Breast epithelium (tissue), 3 donors: ENCODE measurements around the gene HRH3.

Source experiments
- POLR2A ChIP-seq: fragments of 450-650 bp; IDR thresholded peaks from one replicate; pipeline ENCODE4 v1.6.1; 2016; ENCODE audit warnings: antibody characterized with exemption, mild to moderate bottlenecking, moderate library complexity
- POLR2AphosphoS5 ChIP-seq, 3 donors: sonication (generic); formaldehyde crosslinking; IDR thresholded peaks; one replicate each; pipeline ENCODE4 v1.6.1; 2017; ENCODE audit warnings: antibody characterized with exemption in 3 of 3
- TF ChIP-seq, protein P1 (sequence below), 3 donors: fragments of 450-650 bp; IDR thresholded peaks; one replicate each; pipeline ENCODE4 v1.5.1; 2016 to 2017; ENCODE audit warnings: antibody characterized with exemption in 3 of 3, mild to moderate bottlenecking in 3 of 3, moderate library complexity in 3 of 3

DNA sequence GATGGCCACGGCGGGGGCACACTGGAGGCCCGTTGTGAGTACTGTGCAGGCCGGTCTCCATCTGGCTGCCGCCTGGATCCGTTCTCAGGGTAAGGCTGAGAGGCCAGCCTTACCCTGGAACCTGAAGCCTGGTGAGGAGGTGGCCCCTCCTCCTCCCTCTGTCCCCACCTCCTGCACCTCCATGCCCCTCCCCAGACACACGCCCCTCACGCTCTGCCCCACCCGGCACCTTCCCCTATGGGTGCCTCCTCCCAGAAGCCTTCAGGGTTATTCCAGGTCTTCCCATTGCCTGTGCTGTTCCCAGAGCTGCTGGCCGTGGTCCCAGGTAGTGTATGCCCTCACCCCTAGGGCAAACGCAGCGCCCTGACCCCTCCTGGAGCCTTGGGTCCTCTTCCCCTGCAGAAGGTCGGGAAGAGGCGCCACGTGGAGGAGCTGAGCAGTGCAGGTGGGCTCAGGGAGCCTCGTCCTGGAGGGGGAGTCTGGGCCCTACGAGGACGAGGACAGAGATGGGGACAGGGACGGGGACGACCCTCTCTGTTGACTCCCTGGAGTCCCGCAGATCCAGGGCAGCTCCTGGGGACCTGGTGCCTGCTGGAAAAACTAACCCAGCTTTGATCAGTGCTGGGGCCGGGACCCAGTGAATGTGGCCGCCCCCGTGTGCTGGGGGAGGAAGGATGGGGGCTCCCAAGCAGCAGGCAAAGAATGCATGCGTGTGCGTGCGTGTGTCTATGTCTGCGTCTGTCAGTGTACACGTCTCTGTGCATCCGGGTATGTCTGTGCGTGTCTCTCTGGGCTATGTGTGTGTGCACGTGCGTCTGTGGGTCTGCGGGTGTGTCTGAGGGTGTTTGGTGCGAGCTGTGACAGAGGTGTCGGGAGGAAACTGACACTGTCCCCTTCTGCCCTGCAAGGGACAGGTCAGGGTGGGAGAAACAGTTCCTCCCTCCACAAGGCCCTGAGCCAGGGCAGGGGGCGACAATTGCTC is 8.2 kb upstream of the HRH3 start:
- TF ChIP-seq, protein P1, sequence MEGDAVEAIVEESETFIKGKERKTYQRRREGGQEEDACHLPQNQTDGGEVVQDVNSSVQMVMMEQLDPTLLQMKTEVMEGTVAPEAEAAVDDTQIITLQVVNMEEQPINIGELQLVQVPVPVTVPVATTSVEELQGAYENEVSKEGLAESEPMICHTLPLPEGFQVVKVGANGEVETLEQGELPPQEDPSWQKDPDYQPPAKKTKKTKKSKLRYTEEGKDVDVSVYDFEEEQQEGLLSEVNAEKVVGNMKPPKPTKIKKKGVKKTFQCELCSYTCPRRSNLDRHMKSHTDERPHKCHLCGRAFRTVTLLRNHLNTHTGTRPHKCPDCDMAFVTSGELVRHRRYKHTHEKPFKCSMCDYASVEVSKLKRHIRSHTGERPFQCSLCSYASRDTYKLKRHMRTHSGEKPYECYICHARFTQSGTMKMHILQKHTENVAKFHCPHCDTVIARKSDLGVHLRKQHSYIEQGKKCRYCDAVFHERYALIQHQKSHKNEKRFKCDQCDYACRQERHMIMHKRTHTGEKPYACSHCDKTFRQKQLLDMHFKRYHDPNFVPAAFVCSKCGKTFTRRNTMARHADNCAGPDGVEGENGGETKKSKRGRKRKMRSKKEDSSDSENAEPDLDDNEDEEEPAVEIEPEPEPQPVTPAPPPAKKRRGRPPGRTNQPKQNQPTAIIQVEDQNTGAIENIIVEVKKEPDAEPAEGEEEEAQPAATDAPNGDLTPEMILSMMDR (IDR thresholded peaks at IDR 0.05) = no peak
- no peak for TF ChIP-seq POLR2AphosphoS5 (IDR thresholded peaks at IDR 0.05)
- TF ChIP-seq POLR2A = no peak
